B cell (primary cell): ENCODE measurements around the gene TEX54.

Experiments
- EZH2 ChIP-seq: IDR thresholded peaks from 2 replicates; pipeline ENCODE4 v1.6.1; 2012; ENCODE audit warnings: borderline replicate concordance, low read depth, mild to moderate bottlenecking, moderate library complexity, low read length; ENCODE audit not compliant: insufficient read depth, poor library complexity, severe bottlenecking
- TF ChIP-seq, protein P1 (sequence below): fragments of 200-600 bp; IDR thresholded peaks from one replicate; pipeline ENCODE4 v1.8.0; 2022; ENCODE audit warnings: antibody characterized with exemption, mild to moderate bottlenecking

DNA sequence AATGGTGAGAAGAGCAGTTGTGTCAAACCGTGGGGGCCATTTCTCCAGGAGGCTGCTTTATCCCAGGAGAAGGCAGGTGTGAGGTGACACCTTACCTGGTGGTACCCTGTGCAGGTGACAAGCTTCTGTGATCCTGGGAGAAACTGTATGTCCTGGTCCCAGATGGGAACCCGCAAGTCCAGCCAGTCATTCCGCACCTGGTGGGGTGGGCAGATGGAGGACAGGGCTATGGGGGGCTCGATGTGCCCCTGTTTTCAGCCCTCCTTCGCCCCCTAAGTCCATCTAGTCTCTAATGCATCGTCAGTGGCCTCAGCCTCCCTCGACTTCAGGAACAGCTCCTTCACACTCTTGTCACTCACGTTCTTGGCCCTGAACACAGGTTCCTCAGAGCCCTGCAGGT lies 2.7 kb upstream of the TEX54 start:
- TF ChIP-seq, protein P1, sequence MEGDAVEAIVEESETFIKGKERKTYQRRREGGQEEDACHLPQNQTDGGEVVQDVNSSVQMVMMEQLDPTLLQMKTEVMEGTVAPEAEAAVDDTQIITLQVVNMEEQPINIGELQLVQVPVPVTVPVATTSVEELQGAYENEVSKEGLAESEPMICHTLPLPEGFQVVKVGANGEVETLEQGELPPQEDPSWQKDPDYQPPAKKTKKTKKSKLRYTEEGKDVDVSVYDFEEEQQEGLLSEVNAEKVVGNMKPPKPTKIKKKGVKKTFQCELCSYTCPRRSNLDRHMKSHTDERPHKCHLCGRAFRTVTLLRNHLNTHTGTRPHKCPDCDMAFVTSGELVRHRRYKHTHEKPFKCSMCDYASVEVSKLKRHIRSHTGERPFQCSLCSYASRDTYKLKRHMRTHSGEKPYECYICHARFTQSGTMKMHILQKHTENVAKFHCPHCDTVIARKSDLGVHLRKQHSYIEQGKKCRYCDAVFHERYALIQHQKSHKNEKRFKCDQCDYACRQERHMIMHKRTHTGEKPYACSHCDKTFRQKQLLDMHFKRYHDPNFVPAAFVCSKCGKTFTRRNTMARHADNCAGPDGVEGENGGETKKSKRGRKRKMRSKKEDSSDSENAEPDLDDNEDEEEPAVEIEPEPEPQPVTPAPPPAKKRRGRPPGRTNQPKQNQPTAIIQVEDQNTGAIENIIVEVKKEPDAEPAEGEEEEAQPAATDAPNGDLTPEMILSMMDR = no peak
- no peak for TF ChIP-seq EZH2
